PC-3 (cell line): ENCODE measurements around the gene TNIP3. TPM values are rescaled to one million over a fixed set of nuclear protein-coding genes. Genes with fewer than 3 reads are reported as not detected.

Source experiments
- ATAC-seq: fragments of 200-7000 bp; cut with Tn5 transposase; 2 replicates; pipeline ENCODE4 v1.9.1; 2020; ENCODE audit warnings: mild to moderate bottlenecking, moderate library complexity
- BruUV-seq: library from RNA; stranded (reverse); fragments of 400-500 nt; replicated peaks from 2 replicates; lab custom pipeline; 2021; lab: Mats Ljungman, UMichigan
- CTCF ChIA-PET: fragments of 300-600 bp; sonication (Branson Sonifier 250); formaldehyde crosslinking; loops from one replicate; lab custom pipeline; 2022; ENCODE audit warnings: antibody characterized with exemption; lab: Charles Lee
- POLR2A ChIA-PET: fragments of 300-600 bp; sonication (Branson Sonifier 250); formaldehyde crosslinking; loops from one replicate; lab custom pipeline; 2022; ENCODE audit warnings: antibody characterized with exemption; ENCODE audit not compliant: unreplicated experiment; lab: Charles Lee
- DNase-seq: peaks from one replicate; pipeline ENCODE4 v3.0.0-alpha.2; 2015
- H2AFZ ChIP-seq: fragments of 300-600 bp; sonication (generic); 2 replicates; pipeline ENCODE4 v1.6.0; 2016; ENCODE audit warnings: antibody characterized with exemption, low read length
- H3F3A ChIP-seq: fragments of 300-600 bp; sonication (generic); one replicate; pipeline ENCODE4 v1.6.0; 2017; ENCODE audit warnings: antibody characterized with exemption, low read length, control low read depth, mild to moderate bottlenecking; ENCODE audit not compliant: unreplicated experiment
- H3K27ac ChIP-seq: fragments of 300-600 bp; sonication (generic); 2 replicates; pipeline ENCODE4 v1.5.1; 2016; ENCODE audit warnings: mild to moderate bottlenecking, low read length
- H3K27me3 ChIP-seq: fragments of 300-600 bp; sonication (generic); 2 replicates; pipeline ENCODE4 v1.6.1; 2016; ENCODE audit warnings: low read length, mixed read lengths
- H3K36me3 ChIP-seq: fragments of 300-600 bp; sonication (generic); 2 replicates; pipeline ENCODE4 v1.6.1; 2016; ENCODE audit warnings: low read depth, mixed run types, low read length, mixed read lengths
- H3K4me1 ChIP-seq: fragments of 300-600 bp; sonication (generic); 2 replicates; pipeline ENCODE4 v1.5.1; 2016; ENCODE audit warnings: low read length; ENCODE audit not compliant: insufficient read depth
- H3K4me2 ChIP-seq: fragments of 300-600 bp; sonication (generic); 2 replicates; pipeline ENCODE4 v1.6.0; 2016; ENCODE audit warnings: low read length
- H3K4me3 ChIP-seq: fragments of 300-600 bp; sonication (generic); 2 replicates; pipeline ENCODE4 v1.5.1; 2016; ENCODE audit warnings: mild to moderate bottlenecking, low read length, mixed read lengths
- H3K79me2 ChIP-seq: fragments of 300-600 bp; sonication (generic); 2 replicates; pipeline ENCODE4 v1.6.1; 2017; ENCODE audit warnings: low read length, mixed read lengths
- H3K9ac ChIP-seq: fragments of 300-600 bp; sonication (generic); 2 replicates; pipeline ENCODE4 v1.6.0; 2016; ENCODE audit warnings: mild to moderate bottlenecking, low read length
- H3K9me2 ChIP-seq: fragments of 300-600 bp; sonication (generic); replicated peaks from 2 replicates; pipeline ENCODE4 v1.6.1; 2016; ENCODE audit warnings: mixed run types, low read length, mixed read lengths
- H3K9me3 ChIP-seq: fragments of 300-600 bp; sonication (generic); 2 replicates; pipeline ENCODE4 v1.6.1; 2016; ENCODE audit warnings: low read length, mixed read lengths
- H4K20me1 ChIP-seq: fragments of 300-600 bp; sonication (generic); 2 replicates; pipeline ENCODE4 v1.6.1; 2016; ENCODE audit warnings: low read length, mixed read lengths
- CTCF ChIP-seq: fragments of 300-600 bp; sonication (generic); conservative IDR thresholded peaks from 2 replicates; pipeline ENCODE4 v1.5.1; 2017; ENCODE audit warnings: antibody characterized with exemption, low read depth, mild to moderate bottlenecking, low read length
- EZH2 ChIP-seq: fragments of 300-600 bp; sonication (generic); IDR thresholded peaks from one replicate; pipeline ENCODE4 v1.6.1; 2017; ENCODE audit warnings: antibody characterized with exemption, mild to moderate bottlenecking, low read length; ENCODE audit not compliant: unreplicated experiment
- EZH2phosphoT487 ChIP-seq: fragments of 300-600 bp; sonication (generic); IDR thresholded peaks from 2 replicates; pipeline ENCODE4 v1.6.1; 2018; ENCODE audit warnings: mild to moderate bottlenecking, antibody characterized with exemption, low read length, borderline replicate concordance
- intact Hi-C: fragments of 100-400 bp; cut with micrococcal nuclease; formaldehyde crosslinking; loops from 2 replicates; pipeline ENCODE4 v1.9.0; 2023
- total RNA-seq: library from RNA; depleted of rRNA; stranded (reverse); fragments of >200 nt; gene quantifications from 2 replicates; pipeline ENCODE4 v1.2.3, GENCODE V29; 2014

TNIP3 gene
- total RNA-seq, 1 experiment from 2014 or later, result not detected

GRCh38 chr4:121185960-121186359, 21.8 kb upstream of the TNIP3 start:
- intact Hi-C loops, result no loop called here
- no peaks in the 10 kb centered on the region for H3K36me3 ChIP-seq
- no peak overlapping the region for H3K4me3 ChIP-seq
- ATAC-seq (no peak), DNase-seq (no peak)
- H3K27me3 ChIP-seq, result no peaks in the 10 kb centered on the region; the same call in 1 of the 2 replicates
- no peaks in the 10 kb centered on the region for H4K20me1 ChIP-seq
- no TSS peak for BruUV-seq
- no peak for TF ChIP-seq EZH2phosphoT487
- H3K27ac ChIP-seq, result no peak overlapping the region
- POLR2A ChIA-PET, result no interaction called here
- CTCF ChIA-PET, result no interaction called here
- 0 out of 2 replicates have a peak, but pooled peaks cover 6% of the 10 kb centered on the region for H3K4me1 ChIP-seq
- no peaks in the 10 kb centered on the region for H3K9me2 ChIP-seq
- no peaks in the 10 kb centered on the region for H3F3A ChIP-seq
- no peak overlapping the region for H3K4me2 ChIP-seq
- H3K79me2 ChIP-seq, result no peaks in the 10 kb centered on the region
- no peaks in the 10 kb centered on the region for H3K9me3 ChIP-seq
- H2AFZ ChIP-seq, result no peak overlapping the region
- H3K9ac ChIP-seq, result no peak overlapping the region

- CTCF ChIA-PET, result no interaction called here
These were observed 19.9 kb upstream of the TNIP3 start for GRCh38 chr4:121183989-121184388.

GRCh38 chr4:121183361-121183760, 19.2 kb upstream of the TNIP3 start:
- POLR2A ChIA-PET, result no interaction called here

More at GRCh38 chr4:121183989-121184388, 19.9 kb upstream of the TNIP3 start:
- Histone ChIP-seq H4K20me1 (no peaks in the 10 kb centered on the region), H3K4me1 (0 out of 2 replicates have a peak, but pooled peaks cover 6% of the 10 kb centered on the region), H3F3A (no peaks in the 10 kb centered on the region), H3K9me3 (no peaks in the 10 kb centered on the region), H3K27ac (no peak overlapping the region), H3K4me3 (no peak overlapping the region), H3K36me3 (no peaks in the 10 kb centered on the region), H3K79me2 (no peaks in the 10 kb centered on the region), H3K27me3 (no peaks in the 10 kb centered on the region), H3K9ac (no peak overlapping the region), H3K9me2 (no peaks in the 10 kb centered on the region), H3K4me2 (no peak overlapping the region), H2AFZ (no peak overlapping the region)
- ATAC-seq (no peak), DNase-seq (no peak)
- BruUV-seq, result no TSS peak
- TF ChIP-seq EZH2phosphoT487 (no peak), EZH2 (no peak), CTCF (no peak)
- intact Hi-C loops, result no loop called here
- POLR2A ChIA-PET, result no interaction called here

More at GRCh38 chr4:121183361-121183760, 19.2 kb upstream of the TNIP3 start:
- Histone ChIP-seq H3K9ac (no peak overlapping the region), H3K27me3 (no peaks in the 10 kb centered on the region), H3K9me2 (no peaks in the 10 kb centered on the region), H3F3A (no peaks in the 10 kb centered on the region), H3K4me2 (no peak overlapping the region), H2AFZ (no peak overlapping the region), H3K4me1 (0 out of 2 replicates have a peak, but pooled peaks cover 6% of the 10 kb centered on the region), H4K20me1 (no peaks in the 10 kb centered on the region), H3K36me3 (no peaks in the 10 kb centered on the region), H3K27ac (no peak overlapping the region), H3K79me2 (no peaks in the 10 kb centered on the region), H3K4me3 (no peak overlapping the region), H3K9me3 (no peaks in the 10 kb centered on the region)
- DNase-seq, result no peak
- TF ChIP-seq EZH2phosphoT487, result no peak
- no peak for TF ChIP-seq EZH2
- TF ChIP-seq CTCF, result no peak
- CTCF ChIA-PET, result no interaction called here
- BruUV-seq, result no TSS peak
- intact Hi-C loops, result no loop called here
- no peak for ATAC-seq
